Stimulated activated CD8-positive, alpha-beta memory T cell treated with anti-CD3 and anti-CD28 coated beads, Interleukin-7, amount 100 ng/mL, for 48 hours (primary cell): Measurements from ENCODE around the gene ATP8B1.

Experiments
- DNase-seq, 2 donors: peaks; one replicate each; pipeline ENCODE4 v3.0.0-alpha.2; 2020; ENCODE audit warnings: low read depth in 1 of 2; ENCODE audit errors: extremely low read depth in 1 of 2

The ATP8B1 gene

DNA sequence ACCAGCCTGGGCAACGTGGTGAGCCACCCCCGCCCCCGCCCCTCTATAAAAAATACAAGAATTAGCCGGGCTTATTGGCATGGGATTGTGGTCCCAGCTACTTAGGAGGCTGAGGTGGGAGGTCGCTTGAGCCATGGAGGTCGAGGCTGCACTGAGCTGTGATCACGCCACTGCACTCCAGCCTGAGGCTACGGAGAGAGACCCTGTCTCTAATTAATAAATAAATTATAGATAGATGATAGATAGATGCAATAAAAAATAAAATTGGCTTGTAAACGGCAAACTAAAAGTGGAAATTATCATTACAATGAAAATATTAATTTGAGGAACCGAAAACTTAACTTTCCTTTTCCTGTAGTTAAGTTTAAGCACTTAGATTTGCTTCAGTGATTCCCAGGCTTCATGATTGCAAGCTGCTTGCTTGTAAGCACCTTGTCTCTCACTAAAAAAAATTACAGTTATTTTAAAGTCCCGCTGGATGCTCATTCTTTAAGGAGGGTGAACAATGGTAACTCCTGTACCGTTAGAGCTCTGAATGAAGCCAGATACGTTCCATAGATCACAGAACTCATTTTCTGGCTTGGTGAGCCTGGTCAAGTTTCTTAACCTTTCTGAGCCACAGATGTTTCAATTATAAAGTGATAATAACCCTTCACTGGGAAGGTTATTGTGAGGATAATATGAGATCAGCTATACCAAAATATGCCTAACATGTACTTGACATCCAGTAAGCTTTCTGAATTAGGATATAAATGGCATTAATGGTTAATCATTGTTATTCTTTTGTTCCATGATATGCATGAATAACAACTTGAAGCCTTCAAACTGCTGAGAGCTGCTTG, 172.1 kb downstream of the ATP8B1 start:
- no peak for DNase-seq

DNA sequence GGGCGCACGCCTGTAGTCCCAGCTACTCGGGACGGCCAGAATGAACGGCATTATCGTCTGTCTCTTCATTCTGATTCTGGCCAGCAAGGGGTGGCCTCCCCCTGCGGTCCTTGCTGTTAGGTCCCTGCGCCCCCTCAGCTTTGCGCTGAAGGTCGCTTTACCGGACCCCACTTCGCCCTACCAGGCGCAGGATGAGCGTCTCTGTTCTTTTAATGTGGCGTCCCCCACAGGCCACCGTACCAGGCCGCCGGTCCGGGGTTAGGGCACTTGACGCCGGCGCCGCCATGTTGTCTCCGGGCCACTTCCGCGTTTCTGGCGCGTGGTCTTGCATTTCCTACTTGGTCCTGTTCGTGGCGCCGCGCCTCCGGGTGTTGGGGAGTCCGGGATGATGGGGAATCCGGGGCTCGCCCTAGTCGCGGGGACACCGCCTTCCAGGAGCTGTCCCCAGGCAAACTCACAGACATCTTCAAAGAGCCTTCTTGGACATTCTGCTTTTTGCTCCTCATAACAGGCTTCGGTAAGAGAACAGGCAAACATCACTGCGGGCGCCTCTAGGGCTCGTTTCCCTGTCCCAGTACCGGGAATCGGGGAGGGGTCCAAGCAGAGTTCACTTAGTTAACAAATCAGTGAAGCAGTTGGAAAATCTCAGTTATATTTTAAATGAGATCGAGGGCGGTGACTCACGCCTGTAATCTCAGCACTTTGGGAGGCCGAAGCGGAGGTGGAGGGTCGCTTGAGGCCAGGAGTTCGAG, 172.9 kb downstream of the ATP8B1 start:
- peak; percentile 83 to 90 for DNase-seq

DNA sequence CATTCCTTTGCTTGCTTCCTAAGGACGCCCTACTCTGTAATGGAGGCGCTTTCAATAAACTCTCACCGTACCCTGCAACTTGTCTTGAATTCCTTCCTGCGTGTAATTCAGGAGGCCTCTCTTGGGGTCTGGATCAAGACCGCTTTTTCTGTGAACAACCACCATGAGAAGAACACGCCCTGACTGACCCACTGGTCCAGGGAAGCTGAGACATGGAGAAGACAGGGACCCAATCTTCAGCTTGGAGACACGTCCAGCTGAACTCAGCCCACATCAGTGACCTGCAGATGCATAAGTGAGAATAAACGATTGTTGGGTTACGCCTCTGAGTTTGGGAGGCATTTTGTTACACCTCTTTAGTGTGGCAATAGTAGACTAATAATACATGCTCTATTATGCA, 173.7 kb downstream of the ATP8B1 start:
- DNase-seq: no peak

DNA sequence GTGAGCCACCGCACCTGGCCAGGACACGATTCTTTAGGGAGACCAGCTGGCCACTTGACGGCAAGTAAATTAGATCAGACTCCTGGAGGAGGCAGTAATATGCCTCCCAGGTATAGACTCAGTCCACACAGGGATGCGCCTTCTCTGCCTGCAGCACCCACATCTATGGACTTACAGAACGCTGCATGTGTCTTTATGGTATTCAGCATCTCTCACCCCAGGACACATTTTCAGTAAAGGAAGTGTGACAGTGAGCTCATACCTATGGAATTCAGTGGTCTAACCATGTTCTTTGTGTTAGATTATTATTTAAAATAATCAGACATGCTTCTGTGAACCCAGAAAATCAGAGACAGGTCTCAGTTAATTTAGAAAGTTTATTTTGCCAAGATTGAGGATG, 175.6 kb downstream of the ATP8B1 start:
- no peak for DNase-seq

DNA sequence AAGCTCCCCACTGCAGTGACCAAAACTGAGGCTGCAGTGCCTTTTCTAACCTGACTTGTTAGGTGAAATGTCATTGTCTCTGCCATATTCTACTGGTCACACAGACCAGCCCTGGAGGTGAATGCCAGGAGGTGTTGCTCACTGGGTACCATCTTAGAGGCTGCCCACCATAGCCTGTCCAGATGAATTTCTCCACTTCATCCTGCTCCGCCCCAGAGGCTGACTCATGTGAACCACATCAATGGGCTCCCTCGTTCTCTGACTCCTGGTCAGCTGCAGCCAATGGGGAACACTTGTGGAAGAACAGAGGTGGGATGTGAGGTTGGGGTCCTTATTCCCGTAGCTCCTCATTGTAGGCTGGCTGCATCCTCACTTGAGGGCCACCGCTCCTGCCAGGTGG, 178.1 kb downstream of the ATP8B1 start:
- no peak for DNase-seq

DNA sequence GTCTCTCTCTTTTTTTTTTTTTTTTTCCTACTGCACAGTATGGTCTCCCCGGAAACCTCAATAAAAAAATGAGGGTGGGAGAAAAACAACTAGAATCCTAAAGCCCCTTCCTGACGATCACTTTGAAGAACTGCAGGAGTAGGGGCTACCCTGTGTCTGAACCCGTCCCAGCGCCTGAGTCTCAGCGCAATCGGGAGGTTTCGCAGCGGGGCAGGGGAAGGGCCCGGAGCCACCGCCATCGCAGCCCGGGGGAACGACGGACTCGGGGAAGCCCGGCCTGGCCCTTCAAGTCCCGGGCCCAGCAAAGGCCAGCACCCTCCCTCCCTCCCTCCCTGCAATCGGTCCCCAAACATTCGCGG, 181.9 kb downstream of the ATP8B1 start:
- no peak for DNase-seq

DNA sequence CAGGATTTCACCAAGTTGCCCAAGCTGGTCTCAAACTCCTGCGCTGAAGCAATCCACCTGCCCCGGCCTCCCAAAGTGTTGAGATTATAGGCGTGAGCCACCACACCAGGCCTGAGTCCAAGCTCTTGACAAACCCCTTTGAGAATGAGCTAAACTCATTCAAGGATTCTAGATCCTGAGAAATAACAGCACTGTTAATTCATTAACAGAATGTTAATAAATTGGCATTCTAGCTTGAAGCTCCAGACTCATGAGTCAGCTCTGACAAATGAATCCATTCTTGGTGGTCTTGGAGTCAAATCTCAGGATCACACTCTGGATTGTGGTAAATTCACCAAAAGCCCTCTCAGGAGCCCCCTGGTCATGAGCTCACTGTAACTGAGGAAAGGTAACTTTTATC, 183.2 kb downstream of the ATP8B1 start:
- no peak for DNase-seq

DNA sequence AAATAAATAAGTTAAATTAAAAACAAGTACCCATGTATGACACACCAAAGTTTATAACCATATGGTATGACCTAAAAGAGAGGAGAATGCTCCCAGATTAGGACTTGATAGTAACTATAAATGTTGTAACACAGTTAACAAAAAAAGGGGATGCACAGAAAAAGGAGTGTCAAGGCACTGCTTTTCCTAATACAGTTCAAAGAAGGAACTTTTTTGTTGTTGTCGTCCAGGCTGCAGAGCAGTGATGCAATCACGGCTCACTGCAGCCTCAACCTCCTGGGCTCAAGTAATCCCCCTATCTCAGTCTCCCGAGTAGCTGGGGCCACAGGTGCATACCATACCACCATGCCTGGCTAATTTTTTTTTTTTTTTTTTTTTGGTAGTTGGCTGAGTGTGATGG, 184.2 kb downstream of the ATP8B1 start:
- no peak for DNase-seq

DNA sequence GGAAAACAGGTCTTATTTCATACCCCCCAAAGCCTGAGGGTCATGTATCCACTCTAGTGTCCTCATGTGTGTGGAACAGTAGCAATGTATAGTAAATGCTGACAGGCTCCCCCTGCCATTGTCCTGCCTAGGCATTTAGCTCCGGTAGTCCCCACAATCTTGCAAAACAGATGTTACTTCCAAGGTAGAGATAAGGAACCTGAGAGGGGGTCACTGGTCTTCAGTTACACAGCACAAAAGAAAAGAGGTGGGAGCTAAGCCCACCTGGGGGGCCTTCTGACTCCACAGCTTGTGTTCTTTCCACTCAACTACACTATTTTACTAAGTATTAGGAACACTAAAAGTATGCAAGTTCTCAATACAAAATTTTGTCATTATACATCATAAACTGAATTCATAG, 199.2 kb downstream of the ATP8B1 start:
- no peak for DNase-seq
